ENCODE results near the gene FAM209A. TPM values are rescaled to one million over a fixed set of nuclear protein-coding genes. Genes with fewer than 3 reads are reported as not detected.
"Not testable (repeated sequence)": the region's sequence is repeated elsewhere in the genome, so short reads cannot be mapped to it uniquely, and the experiment has no call there.

The FAM209A gene, protein sequence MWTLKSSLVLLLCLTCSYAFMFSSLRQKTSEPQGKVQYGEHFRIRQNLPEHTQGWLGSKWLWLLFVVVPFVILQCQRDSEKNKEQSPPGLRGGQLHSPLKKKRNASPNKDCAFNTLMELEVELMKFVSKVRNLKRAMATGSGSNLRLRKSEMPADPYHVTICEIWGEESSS
- 0.15 and 0.47 TPM in 2 replicates for polyA plus RNA-seq (2013)

DNA sequence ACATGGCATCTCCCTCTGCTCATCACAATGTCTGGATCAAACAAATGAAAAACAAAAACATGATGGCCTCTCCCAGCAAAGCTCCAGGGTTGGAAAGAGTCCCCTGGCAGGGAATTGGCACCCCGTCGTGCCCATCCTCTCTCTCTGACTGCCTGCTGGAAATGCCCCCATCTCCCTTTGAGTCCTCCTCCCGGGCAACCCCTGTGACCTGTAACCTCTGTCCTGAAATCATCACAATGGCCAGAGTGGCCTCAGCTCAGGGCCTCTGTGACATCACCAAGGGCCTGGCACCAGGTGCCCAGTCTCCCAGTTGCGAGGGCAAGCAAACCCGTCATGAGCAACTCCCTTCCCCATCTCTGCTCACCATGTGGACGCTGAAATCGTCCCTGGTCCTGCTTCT, at the start of gene FAM209A:
Gene FAM209A, plus strand, starts transcription at position 301 of the 400 bp plus-strand sequence. Its CDS starts 65 bp downstream, at position 366.
- not testable (repeated sequence) for H3K4me1 ChIP-seq (ENCODE audit: control insufficient read depth in 1 of 2, insufficient read depth in 2 of 2, low read length in 2 of 2); H2AK5ac ChIP-seq (ENCODE audit: low read length); H2AFZ ChIP-seq (ENCODE audit: insufficient read depth, low read length, poor library complexity); H3K79me2 ChIP-seq (ENCODE audit: control insufficient read depth, insufficient read depth, low read length, poor library complexity); H3K4me3 ChIP-seq (ENCODE audit: low read depth, low read length); H3K79me1 ChIP-seq (ENCODE audit: low read length); H3K27me3 ChIP-seq (ENCODE audit: insufficient read depth, low read length); H3K4ac ChIP-seq (ENCODE audit: low read depth, low read length); H3K14ac ChIP-seq (ENCODE audit: low read length); H3K18ac ChIP-seq (ENCODE audit: low read length); H2BK12ac ChIP-seq (ENCODE audit: low read length); H3K9ac ChIP-seq (ENCODE audit: low read length); H2BK5ac ChIP-seq (ENCODE audit: low read depth, low read length, poor library complexity); H4K91ac ChIP-seq (ENCODE audit: low read depth, low read length); H4K12ac ChIP-seq (ENCODE audit: low read depth, low read length); DNase-seq; H3K27ac ChIP-seq (ENCODE audit: low read depth, low read length); H3K4me2 ChIP-seq (ENCODE audit: low read length); H2BK120ac ChIP-seq (ENCODE audit: insufficient read depth, low read length, poor library complexity); H4K8ac ChIP-seq (ENCODE audit: low read depth, low read length)
- no CpG with 5 or more reads among the region's 7 CpGs for WGBS (ENCODE audit: extremely low coverage, insufficient coverage, insufficient read length)
- peaks cover 10 to 12% of the 10 kb centered on the region in 2 experiments for H3K36me3 ChIP-seq (ENCODE audit: control insufficient read depth in 1 of 2, insufficient read depth in 2 of 2, low read length in 2 of 2)
- H3K23ac ChIP-seq (ENCODE audit: low read length): peak within 1 kb of the TSS; percentile 96
- peaks cover 11% of the 10 kb centered on the region for H3K9me3 ChIP-seq (ENCODE audit: insufficient read depth, low read depth, low read length)

DNA sequence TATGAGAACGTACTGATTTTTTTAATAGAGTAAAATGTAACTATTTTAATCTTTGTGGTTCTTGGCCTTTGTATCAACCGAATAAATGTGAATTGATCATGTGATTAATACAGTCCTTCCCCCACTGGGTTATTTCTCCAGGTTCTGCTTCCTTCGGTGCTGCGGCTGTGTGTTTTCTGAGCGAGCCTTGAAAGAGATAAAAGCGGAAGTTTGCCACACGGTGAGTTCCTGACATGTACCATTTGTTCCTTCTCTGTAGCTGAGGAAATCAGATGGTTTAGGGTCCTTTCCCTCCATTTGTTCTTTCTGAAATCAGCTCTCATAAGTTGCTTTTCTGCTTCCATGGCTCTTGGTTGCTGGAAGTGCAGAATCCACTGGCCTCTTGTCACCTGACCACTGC, 40.6 kb upstream of the FAM209A start:
- WGBS (ENCODE audit: extremely low coverage, insufficient coverage, insufficient read length): no CpG with 5 or more reads among the region's 7 CpGs
- H4K91ac ChIP-seq (ENCODE audit: low read depth, low read length): no peak overlapping the region

DNA sequence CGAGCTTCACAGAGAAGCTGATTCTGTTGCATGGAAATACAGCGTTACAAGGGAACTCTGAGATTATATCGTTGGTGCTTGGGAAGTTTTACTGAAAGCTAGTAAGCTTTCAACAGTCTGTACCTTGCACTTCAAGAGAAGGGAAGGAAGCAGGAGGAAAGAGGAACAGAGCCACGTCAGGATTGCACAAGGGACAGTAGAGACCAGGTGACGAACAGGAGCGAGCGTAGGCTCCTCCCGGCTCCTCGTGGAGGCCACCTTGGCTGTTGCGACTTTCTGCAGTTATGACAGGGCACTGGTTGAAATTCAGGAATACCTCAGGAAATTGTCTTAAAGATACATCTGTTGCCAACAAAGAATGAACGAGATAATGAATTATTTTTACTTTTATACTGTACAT, 37.3 kb upstream of the FAM209A start:
- Histone ChIP-seq H3K27me3 (ENCODE audit: insufficient read depth, low read length) (no peaks in the 10 kb centered on the region), H3K4me2 (ENCODE audit: low read length) (no peak overlapping the region), H2BK120ac (ENCODE audit: insufficient read depth, low read length, poor library complexity) (no peak overlapping the region), H3K9me3 (ENCODE audit: insufficient read depth, low read depth, low read length) (peaks cover 1% of the 10 kb centered on the region), H2AFZ (ENCODE audit: insufficient read depth, low read length, poor library complexity) (no peak overlapping the region), H3K14ac (ENCODE audit: low read length) (no peak overlapping the region), H3K79me1 (ENCODE audit: low read length) (no peaks in the 10 kb centered on the region), H3K18ac (ENCODE audit: low read length) (no peak overlapping the region), H3K4ac (ENCODE audit: low read depth, low read length) (no peak overlapping the region), H4K12ac (ENCODE audit: low read depth, low read length) (no peak overlapping the region), H3K9ac (ENCODE audit: low read length) (no peak overlapping the region), H3K23ac (ENCODE audit: low read length) (no peak overlapping the region), H3K36me3 (ENCODE audit: control insufficient read depth in 1 of 2, insufficient read depth in 2 of 2, low read length in 2 of 2) (peaks cover 30 to 48% of the 10 kb centered on the region in 2 experiments), H3K4me1 (ENCODE audit: control insufficient read depth in 1 of 2, insufficient read depth in 2 of 2, low read length in 2 of 2) (no peaks in the 10 kb centered on the region), H4K91ac (ENCODE audit: low read depth, low read length) (no peak overlapping the region), H2BK12ac (ENCODE audit: low read length) (no peak overlapping the region), H3K79me2 (ENCODE audit: control insufficient read depth, insufficient read depth, low read length, poor library complexity) (no peaks in the 10 kb centered on the region), H3K4me3 (ENCODE audit: low read depth, low read length) (no peak overlapping the region), H2AK5ac (ENCODE audit: low read length) (no peak overlapping the region), H2BK5ac (ENCODE audit: low read depth, low read length, poor library complexity) (no peak overlapping the region), H4K8ac (ENCODE audit: low read depth, low read length) (no peak overlapping the region), H3K27ac (ENCODE audit: low read depth, low read length) (no peak overlapping the region)
- DNase-seq: no peak
- no CpG with 5 or more reads among the region's 11 CpGs for WGBS (ENCODE audit: extremely low coverage, insufficient coverage, insufficient read length)

More for the DNA sequence above, 40.6 kb upstream of the FAM209A start:
- H3K27ac ChIP-seq (ENCODE audit: low read depth, low read length): no peak overlapping the region
- no peak overlapping the region for H3K9ac ChIP-seq (ENCODE audit: low read length)
- no peak overlapping the region for H3K14ac ChIP-seq (ENCODE audit: low read length)
- no peak overlapping the region for H3K23ac ChIP-seq (ENCODE audit: low read length)
- no peak overlapping the region for H2BK120ac ChIP-seq (ENCODE audit: insufficient read depth, low read length, poor library complexity)
- H4K8ac ChIP-seq (ENCODE audit: low read depth, low read length): no peak overlapping the region
- H3K4ac ChIP-seq (ENCODE audit: low read depth, low read length): no peak overlapping the region
- no peaks in the 10 kb centered on the region for H3K4me1 ChIP-seq (ENCODE audit: control insufficient read depth in 1 of 2, insufficient read depth in 2 of 2, low read length in 2 of 2)
- no peak for DNase-seq
- H3K79me2 ChIP-seq (ENCODE audit: control insufficient read depth, insufficient read depth, low read length, poor library complexity): no peaks in the 10 kb centered on the region
- peaks cover 27 to 52% of the 10 kb centered on the region in 2 experiments for H3K36me3 ChIP-seq (ENCODE audit: control insufficient read depth in 1 of 2, insufficient read depth in 2 of 2, low read length in 2 of 2)
- no peak overlapping the region for H2BK5ac ChIP-seq (ENCODE audit: low read depth, low read length, poor library complexity)
- H3K4me2 ChIP-seq (ENCODE audit: low read length): no peak overlapping the region
- H3K4me3 ChIP-seq (ENCODE audit: low read depth, low read length): no peak overlapping the region
- H2BK12ac ChIP-seq (ENCODE audit: low read length): no peak overlapping the region
- H3K27me3 ChIP-seq (ENCODE audit: insufficient read depth, low read length): no peaks in the 10 kb centered on the region
- H2AFZ ChIP-seq (ENCODE audit: insufficient read depth, low read length, poor library complexity): no peak overlapping the region
- H4K12ac ChIP-seq (ENCODE audit: low read depth, low read length): no peak overlapping the region
- H3K18ac ChIP-seq (ENCODE audit: low read length): no peak overlapping the region
- H2AK5ac ChIP-seq (ENCODE audit: low read length): no peak overlapping the region
- no peaks in the 10 kb centered on the region for H3K79me1 ChIP-seq (ENCODE audit: low read length)
- peaks cover 1% of the 10 kb centered on the region for H3K9me3 ChIP-seq (ENCODE audit: insufficient read depth, low read depth, low read length)

DNA sequence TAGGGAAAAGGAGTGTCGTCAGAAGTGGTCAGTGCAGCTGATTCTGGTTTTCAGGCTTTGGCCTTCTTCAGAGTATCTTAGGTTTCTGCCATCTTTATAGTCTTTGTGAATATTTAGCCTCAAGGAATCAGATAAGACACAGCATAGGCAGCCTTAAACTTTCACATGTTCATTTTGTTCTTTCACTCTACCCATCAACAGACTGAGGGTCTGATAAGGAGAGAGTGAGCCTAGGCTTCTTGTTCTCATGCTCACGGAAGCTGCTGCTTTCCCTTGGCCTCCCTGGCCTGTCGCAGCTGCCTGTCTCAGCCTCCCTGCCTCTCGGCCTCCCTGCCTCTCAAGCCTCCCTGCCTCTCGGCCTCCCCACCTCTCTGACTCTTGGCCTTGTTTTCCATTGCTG, 36.0 kb upstream of the FAM209A start:
- no peak overlapping the region for H4K91ac ChIP-seq (ENCODE audit: low read depth, low read length)
- no peak overlapping the region for H2AFZ ChIP-seq (ENCODE audit: insufficient read depth, low read length, poor library complexity)
- no peaks in the 10 kb centered on the region for H3K4me1 ChIP-seq (ENCODE audit: control insufficient read depth in 1 of 2, insufficient read depth in 2 of 2, low read length in 2 of 2)
- no peak overlapping the region for H2AK5ac ChIP-seq (ENCODE audit: low read length)
- no peak overlapping the region for H2BK12ac ChIP-seq (ENCODE audit: low read length)
- H3K14ac ChIP-seq (ENCODE audit: low read length): no peak overlapping the region
- no peak overlapping the region for H4K8ac ChIP-seq (ENCODE audit: low read depth, low read length)
- H3K4me2 ChIP-seq (ENCODE audit: low read length): no peak overlapping the region
- no peak overlapping the region for H3K9ac ChIP-seq (ENCODE audit: low read length)
- peaks cover 1% of the 10 kb centered on the region for H3K9me3 ChIP-seq (ENCODE audit: insufficient read depth, low read depth, low read length)
- H3K27ac ChIP-seq (ENCODE audit: low read depth, low read length): no peak overlapping the region
- no peak overlapping the region for H3K23ac ChIP-seq (ENCODE audit: low read length)
- H3K4ac ChIP-seq (ENCODE audit: low read depth, low read length): no peak overlapping the region
- no peak overlapping the region for H2BK5ac ChIP-seq (ENCODE audit: low read depth, low read length, poor library complexity)
- peaks cover 30 to 45% of the 10 kb centered on the region in 2 experiments for H3K36me3 ChIP-seq (ENCODE audit: control insufficient read depth in 1 of 2, insufficient read depth in 2 of 2, low read length in 2 of 2)
- no peak overlapping the region for H2BK120ac ChIP-seq (ENCODE audit: insufficient read depth, low read length, poor library complexity)
- WGBS (ENCODE audit: extremely low coverage, insufficient coverage, insufficient read length): no CpG with 5 or more reads among the region's 5 CpGs
- H4K12ac ChIP-seq (ENCODE audit: low read depth, low read length): no peak overlapping the region
- H3K4me3 ChIP-seq (ENCODE audit: low read depth, low read length): no peak overlapping the region
- no peaks in the 10 kb centered on the region for H3K27me3 ChIP-seq (ENCODE audit: insufficient read depth, low read length)
- DNase-seq: no peak
- H3K18ac ChIP-seq (ENCODE audit: low read length): no peak overlapping the region
- no peaks in the 10 kb centered on the region for H3K79me1 ChIP-seq (ENCODE audit: low read length)
- H3K79me2 ChIP-seq (ENCODE audit: control insufficient read depth, insufficient read depth, low read length, poor library complexity): no peaks in the 10 kb centered on the region

Measured in trophoblast cell (in vitro differentiated cells and primary cell).